ENCODE data around the gene ONECUT2. TPM values are rescaled to one million over a fixed set of nuclear protein-coding genes. Genes with fewer than 3 reads are reported as not detected.
"Not testable (repeated sequence)": the region's sequence is repeated elsewhere in the genome, so short reads cannot be mapped to it uniquely, and the experiment has no call there.

ONECUT2 gene
- 0.32 TPM for total RNA-seq
- long read RNA-seq = 0 reads

DNA sequence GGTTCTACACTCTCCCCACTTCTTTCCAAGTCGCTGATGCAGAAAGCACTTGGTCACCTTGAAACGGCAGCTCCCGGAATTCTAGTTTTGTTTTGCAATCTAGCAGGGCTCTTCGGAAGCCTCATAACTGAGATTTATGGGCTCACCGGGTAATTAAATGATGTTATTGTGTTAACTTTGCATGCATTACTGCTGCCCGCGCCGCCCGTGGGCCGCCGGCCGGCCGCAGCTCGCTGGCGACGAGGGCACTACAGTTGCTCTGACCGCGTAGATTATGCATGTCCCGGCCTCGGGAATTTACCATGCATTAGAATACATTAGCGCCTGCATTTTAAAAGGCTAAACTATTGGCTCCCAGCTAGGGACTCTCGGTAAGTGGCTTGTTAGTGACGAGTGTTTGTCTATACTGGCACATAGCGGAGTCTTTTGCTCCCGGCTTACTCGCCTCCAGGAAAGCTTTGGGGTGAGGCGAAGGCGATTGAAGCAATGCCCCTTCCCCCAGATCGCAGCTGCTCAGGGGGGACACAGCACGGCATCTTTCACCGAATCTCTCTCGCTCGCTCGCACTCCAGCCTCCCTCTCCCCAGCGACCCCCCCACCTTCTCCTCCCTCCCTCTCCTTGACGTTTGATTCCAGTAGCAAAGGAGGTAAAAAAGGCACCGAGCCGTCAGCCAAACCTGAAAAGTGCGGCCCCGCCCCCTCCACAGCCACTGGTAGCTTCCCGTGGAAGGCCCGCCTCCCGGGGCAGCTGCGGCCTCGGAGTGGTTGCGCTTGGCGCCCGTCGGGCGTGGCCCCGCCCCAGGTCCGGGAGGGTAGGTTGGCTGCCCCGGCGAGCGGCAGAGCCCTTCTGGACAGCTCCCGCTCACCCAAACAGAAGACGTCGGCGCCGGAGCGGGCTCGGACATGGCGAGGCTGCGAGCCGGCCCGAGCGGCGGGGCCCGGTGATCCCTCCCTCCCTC lies at the start of gene ONECUT2:
Gene ONECUT2 (plus strand): TSS at position 839 of the 959 bp plus-strand sequence. CDS start 343 bp downstream, outside the sequence.
- DNase-seq (ENCODE audit: low spot score) = peak; percentile 96

DNA sequence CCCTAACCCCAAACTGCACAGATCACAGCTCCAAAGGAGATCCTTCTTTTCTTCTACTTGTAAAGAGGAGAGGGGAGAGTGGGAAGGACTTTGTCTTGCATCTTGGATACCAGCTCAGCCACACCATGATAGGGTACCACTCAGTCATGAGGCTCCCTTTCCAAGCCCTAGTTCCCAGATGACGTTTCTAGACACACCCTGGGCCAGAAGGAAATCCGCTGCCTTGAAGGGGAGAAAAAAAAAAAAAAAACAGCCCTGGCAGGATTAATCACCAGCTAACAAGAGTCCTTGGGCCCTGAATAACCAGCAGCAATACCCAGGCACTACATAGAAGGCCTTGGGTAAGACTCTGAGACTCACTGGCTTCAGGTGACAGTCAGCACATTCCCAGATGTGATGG lies 45.9 kb upstream of the ONECUT2 start:
- no peak for DNase-seq (ENCODE audit: low spot score)

DNA sequence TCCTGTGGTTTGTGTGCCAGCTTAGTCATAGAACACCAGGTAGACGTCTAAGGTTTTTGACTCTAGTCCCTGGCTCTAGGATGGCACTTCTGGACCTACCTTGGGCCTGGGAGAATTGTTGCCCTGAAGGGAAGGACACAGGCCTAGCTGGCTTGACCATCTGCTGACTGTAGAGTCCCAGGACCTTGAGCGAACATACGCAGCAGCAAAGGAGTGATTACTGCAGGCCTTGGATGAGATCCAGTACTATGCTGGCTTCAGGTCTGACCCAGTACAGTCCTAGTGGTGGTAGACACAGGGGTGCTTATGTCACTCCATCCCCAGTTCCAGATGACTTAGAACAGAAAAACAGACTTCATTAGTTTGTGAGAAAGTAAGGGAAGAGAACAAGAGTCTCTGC lies 45.1 kb upstream of the ONECUT2 start:
- DNase-seq (ENCODE audit: low spot score) = no peak

DNA sequence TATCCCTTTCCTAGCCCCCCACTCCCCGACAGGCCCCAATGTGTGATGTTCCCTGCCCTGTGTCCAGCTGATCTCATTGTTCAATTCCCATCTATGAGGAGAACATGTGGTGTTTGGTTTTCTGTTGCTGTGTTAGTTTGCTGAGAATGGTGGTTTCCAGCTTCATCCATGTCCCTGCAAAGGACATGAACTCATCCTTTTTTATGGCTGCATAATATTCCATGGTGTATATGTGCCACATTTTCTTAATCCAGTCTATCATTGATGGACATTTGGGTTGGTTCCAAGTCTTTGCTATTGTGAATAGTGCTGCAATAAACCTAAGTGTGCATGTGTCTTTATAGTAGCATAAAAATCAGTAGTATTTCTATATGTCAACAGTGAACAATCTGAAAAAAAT lies 40.4 kb upstream of the ONECUT2 start:
- DNase-seq (ENCODE audit: low spot score) = not testable (repeated sequence)

DNA sequence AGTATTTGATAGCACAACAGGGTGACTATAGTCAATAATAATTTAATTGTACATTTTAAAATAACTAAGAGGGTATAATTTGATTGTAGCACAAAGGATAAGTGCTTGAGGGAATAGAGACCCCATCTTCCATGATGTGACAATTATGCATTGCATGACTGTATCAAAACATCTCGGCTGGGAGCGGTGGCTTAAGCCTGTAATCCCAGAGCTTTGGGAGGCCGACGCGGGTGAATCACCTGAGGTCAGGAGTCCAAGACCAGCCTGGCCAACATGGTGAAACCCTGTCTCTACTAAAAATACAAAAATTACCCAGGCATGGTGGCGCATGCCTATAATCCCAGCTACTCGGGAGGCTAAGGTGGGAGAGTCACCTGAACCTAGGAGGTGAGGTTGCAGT lies 38.3 kb upstream of the ONECUT2 start:
- not testable (repeated sequence) for DNase-seq (ENCODE audit: low spot score)

DNA sequence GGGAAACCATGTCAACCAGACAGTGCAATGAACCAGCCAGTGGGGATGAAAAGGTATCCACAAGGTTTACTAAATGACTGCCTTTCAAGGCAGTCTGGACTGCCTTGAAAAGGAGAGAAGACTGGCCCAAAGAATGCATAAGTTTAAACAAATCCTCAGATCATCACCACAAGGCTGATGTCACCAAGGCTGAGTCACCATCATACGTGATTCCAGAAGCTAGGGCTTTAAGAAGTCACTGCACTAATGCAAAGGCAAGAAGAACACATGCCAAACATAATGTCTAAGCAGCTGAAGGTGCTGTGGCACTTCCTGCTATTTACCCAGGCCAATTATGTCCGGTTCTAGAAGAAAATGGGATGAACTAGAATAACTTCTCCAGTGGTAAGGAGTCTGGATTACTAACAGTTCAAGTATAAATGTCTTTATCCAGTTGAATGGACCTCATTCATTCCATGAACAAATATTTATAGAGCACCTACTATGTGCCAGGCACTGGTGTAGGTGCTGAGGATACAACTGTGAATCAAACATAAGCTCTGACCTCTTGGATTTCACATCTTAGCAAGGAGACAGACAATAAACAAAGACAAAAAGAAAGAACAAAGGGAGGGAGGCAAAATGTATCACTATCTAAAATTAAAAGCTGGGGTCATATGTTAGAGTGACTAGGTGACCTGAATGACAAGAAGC lies 37.6 kb upstream of the ONECUT2 start:
- DNase-seq (ENCODE audit: low spot score) = no peak

DNA sequence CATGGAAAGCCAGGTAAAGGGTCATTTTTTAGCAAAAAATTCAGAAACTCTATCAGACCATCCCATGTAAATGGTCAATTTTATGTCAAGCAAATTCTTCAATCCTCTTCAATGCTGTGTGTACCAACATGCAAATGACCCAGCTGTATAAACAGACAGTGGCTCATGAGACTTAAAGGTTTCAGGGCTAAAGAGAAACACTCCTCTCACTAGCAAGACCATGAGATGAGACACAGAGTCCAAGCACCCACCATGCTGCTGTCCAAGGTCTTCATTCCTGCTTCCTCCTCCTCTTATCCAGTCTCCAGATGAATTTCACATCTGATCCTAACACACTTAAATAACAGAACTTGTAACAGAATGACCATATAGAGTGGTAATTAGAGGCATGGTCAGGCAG lies 30.8 kb upstream of the ONECUT2 start:
- DNase-seq (ENCODE audit: low spot score) = no peak

DNA sequence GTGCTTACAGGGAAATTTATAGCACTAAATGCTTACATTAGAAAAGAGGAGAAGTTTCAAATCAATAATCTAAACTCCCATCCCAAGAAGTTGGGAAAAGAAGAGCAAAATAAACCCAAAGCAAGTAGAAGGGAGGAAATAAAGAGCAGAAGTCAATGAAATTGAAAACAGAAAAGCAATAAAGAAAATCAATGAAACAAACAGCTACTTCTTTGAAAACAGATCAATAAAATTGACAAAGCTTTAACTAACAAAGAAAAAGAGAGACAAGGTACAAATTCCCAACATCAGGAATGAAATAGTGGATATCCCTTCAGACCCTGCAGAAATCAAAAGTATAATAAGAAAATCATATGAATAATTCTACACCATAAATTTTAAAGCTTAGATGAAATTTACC lies 25.5 kb upstream of the ONECUT2 start:
- no peak for DNase-seq (ENCODE audit: low spot score)

DNA sequence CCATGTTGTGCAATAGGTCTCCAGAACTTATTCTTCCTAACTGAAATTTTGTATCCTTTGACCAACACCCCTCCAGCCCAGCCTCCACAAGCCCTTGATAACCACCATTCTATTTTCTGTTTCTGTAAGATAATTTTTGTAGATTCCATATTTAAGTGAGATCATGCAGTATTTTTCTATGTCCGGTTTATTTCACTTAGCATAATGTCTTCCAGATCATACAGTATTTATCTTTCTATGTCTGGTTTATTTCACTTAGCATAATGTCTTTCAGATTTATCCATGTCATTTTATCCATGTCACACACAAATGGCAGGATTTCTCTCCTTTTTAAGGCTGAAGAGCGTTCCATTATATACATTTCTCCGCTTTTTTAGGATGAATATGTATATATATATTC lies 24.4 kb upstream of the ONECUT2 start:
- no peak for DNase-seq (ENCODE audit: low spot score)

DNA sequence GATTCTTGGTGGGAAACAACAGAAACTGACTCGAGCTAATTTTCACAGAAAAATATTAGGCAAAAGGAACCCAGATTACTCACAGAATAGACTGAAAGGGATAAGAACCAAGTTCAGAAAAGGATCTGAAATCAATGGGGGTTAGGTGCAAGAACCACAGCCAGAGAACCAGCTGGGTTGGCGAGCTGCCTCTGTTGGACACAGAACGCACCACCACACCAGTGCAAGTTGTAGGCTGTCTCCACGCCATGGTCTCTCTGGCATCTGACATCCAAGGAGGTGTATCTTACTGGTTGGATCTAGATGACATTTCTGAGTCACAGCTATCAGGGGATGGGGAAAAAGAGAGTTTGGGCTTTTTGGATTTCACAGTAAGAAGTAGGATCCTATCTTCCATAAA lies 18.6 kb upstream of the ONECUT2 start:
- no peak for DNase-seq (ENCODE audit: low spot score)

DNA sequence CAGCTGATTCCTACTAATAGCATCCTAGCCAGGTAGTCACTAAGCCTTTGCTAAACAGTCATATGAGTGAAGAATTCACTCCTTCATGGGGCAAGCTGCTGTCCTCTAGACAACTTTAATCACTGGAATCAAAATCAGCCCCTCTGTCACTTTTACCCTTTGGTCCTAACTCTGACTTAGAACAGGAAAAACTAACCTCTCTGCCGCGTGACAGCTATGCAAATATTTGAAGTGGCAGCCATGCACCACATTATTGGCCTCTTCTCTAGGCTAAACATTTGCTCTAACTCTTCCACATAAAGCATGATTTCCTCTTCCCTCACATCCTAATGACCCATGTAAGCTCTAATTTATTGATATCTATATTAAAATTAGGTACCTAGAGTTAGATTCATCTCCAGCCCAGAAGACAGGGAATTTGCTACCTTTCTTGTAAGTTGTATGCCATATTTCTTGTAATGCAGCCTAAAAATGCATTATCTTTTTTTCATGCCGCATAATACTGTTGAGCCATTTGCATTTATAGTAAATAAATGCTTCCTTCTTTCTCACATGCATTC lies 12.8 kb upstream of the ONECUT2 start:
- no peak for DNase-seq (ENCODE audit: low spot score)

DNA sequence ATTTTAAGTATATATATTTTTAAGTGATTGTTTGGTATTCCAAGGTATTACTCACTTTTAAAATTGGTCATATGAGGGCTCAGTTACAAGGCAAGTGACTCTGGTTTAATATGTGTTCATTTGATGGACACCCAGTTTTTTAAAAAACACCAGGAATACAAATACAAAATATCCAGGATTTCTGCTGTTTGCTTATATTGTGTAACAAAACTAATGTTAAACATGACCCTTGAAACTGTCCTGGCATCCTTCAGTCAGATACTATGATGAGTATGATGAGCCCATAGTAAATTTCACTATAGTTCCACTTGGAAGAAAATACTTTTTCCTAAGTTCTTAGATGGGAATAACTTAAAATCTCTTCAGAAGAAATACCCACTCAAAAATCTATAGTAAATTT lies 11.4 kb upstream of the ONECUT2 start:
- DNase-seq (ENCODE audit: low spot score) = no peak

DNA sequence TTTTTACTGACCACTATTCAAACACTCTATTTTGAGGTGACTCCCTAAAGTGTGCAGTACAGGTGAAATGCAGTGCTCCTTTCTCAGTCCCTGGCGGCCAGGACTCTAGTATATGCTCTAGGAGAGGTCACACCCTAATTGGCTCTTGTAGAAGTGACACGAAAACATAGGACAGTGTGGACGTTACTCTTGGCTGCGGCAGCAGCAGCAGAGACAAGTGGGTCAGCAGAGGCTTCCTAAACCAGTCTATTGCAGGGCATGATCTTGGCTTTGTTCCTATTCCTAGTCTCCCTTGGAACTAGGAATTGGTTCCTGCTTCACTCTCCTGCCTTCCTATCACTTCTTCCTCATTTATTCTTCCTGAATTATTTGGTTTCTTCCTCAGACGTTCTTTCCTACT lies 10.1 kb upstream of the ONECUT2 start:
- DNase-seq (ENCODE audit: low spot score) = no peak

DNA sequence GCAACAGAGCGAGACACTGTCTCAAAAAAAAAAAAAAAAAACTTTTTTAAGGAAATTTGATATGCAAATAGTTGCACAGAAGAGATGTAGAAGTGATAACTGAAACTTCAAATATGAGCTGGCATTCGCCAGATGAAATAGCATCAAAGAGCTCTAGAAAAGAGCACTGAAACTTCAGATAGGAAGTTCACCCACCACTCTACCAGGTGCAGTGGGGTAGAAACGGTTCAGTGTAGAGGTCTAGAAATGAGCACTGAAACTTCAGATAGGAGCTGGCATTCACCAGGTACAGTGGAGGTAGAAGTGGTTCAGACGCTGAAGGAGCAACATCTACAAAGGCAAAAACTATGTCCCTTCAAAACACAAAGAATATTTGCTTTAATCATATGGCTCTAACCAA lies 9.0 kb upstream of the ONECUT2 start:
- DNase-seq (ENCODE audit: low spot score) = no peak

DNA sequence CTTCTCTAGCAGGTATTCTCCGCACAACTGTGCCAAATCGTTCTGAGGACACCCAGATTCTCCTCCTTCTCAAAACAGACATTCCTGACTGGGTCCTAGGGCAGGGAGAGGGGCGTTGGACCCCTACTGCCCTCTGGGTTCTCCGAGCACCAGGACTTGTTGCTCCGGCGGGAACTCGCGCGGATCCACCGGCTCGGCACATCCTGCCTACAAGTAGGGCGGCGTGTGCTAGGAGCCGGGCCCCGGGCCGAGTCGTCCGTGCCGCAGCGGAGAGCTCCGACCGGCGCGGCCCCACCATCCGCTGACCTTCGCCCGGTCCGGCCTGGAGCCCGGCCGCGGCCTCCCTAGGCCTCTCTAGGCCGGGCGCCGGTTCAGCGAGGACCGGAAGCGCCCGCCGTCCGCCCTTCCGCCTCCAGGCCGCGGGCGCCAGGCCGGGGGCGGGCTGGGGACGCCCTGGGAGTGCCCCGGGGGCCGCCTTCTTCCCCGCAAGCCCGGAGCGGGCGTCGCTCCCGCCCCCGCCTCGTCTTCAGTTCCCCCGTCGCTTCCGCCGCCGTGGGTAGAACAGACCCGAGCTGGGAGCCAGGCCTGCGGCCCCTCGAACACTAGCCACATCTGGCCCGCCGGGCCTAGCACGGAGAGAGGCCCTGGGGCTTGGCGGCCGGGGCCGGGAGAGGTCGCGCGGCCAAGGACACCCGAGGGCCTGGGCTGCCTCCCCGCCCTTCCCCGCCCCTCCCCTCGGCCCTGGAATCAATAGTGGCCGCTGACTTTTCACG lies 7.6 kb upstream of the ONECUT2 start:
- no peak for DNase-seq (ENCODE audit: low spot score)

DNA sequence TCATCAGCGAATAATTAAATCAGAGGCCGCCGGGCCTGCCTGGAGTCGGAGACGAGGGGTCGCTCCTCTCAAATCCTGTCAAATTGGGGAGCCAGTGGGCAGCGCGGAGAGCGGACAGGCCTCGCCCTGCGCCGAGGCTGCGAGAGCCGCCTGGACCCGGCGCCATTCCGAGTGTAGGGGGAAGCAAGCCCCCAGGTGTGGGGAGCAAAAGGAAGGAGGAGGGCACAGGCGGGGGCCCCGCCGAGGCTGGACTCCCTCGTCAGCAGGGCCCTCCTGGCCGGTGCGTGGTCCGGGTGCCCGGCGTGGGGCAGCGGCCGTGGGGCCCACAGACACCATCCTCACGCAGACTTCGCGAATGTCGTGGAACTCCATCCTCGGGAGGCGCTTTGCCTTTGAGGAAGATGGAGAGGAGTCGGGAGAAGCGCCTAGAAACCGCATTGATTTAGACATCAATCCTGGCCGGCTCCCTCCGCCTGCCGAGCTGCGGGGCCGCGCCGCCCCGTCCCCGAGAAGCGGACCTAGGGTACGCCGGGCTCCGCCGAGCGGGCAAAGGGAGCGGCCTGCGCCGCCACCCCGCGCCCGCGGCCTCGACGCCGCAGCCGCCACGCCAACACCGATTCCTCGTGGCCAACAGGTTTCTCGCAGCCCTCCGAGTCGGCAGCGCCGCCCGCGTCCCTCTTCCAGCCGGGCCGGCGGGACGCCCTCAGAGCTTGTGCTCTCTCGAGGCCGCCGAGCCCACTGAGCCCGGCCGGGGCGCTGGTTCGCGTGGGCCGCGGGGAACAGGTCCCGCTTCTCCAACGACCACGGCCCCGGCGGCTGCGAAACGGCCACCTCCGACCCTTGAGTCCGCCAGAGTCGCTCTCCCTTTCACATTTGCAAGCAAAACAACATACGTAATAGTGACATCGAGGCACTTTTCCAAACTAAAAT lies 6.7 kb upstream of the ONECUT2 start:
- DNase-seq (ENCODE audit: low spot score) = no peak

DNA sequence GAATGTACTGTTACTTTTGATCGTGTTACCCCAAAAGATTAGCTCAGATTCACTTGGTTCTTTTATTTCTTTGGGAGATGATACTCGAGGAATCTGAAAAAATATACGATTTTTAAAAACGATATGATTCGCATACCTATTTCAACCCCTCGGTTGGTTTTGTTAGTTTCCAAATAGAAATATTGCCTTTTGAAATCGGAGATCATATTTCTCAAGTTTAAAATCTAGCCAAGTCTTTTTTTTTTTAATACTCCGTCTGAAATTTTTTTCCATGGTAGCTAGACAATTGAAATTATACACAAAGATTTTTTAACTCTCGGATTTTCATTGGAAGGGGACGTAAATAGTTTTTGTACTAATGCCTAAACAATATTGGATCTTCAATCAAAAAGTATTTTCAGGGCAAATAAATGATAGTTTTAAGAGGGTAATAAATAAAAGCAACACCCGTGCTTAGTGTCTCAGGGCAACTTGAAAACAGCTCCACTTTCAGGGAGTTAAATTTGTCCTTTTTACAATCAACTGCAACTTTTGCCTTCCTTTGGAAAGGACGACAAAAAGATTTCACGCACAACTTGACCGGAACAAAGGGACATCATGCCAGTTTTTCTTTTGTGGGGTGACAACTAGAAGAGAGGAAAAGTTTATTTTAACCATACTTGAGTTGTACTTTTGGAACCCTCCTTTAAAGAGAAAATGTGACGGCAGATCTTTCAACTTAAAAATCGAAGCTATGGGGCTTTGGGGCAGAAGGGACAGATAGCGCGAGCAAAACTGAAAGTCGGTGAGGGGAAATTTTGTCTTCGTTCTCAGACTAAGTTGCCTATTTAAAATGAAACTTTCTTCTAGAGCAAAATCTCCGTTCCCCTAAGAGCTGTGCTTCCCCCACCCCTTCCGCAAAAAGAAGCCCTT lies 5.8 kb upstream of the ONECUT2 start:
- no peak for DNase-seq (ENCODE audit: low spot score)

DNA sequence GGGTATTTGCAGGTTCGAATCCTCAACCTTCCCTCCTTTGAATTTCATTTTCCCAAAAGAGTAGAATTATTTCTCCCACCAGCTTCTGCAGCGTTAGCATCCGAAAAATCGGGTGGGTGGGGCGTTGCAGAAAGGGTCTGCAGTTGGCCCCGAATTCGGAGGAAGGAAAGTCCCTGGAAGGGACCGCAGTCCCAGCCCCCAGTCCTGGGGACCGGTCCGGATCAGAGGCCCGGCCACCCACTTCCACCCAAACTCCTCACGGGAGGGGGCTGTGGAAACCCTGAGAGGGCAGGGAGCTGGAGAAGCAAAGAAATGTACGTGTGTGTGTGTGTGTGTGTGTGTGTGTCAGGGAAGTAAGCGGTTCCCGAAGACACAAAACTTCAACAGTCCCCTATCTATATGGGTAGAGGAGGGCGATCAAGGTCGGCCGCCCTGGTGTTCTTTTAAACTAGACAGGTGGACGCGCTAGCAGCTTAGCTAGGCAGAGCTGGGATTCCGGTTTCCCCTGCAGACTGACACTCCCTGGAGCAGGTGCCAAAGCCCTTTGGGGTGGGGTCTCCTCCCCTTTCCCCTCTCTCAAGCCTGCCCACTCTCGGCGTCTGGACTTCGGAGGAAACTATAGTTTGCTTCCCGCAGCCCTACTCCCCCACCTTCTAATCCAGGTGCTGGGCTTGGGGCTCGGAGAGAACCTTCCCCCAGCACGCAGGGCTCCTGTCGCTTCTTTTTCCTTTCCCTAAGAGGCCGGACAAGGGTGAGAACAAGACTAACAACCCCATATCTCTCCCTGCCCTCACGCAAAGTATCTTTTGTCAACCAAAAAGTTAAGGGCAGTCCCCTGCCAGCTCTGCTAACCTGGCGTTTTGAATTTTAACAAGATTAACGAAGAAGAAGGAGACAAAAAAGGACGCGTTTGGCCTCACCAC lies 4.8 kb upstream of the ONECUT2 start:
- no peak for DNase-seq (ENCODE audit: low spot score)

All from mesenteric fat pad (tissue), 1 donor.